Measurements from ENCODE around the gene NCEH1. TPM values are rescaled to one million over a fixed set of nuclear protein-coding genes. Genes with fewer than 3 reads are reported as not detected.

The NCEH1 gene
- total and polyA plus RNA-seq, 12 donors, result 8.7 to 66.4 (median 50.9) TPM

GRCh38 chr3:172612871-172613678 is 97.8 kb downstream of the NCEH1 start:
- TF ChIP-seq, protein P1, sequence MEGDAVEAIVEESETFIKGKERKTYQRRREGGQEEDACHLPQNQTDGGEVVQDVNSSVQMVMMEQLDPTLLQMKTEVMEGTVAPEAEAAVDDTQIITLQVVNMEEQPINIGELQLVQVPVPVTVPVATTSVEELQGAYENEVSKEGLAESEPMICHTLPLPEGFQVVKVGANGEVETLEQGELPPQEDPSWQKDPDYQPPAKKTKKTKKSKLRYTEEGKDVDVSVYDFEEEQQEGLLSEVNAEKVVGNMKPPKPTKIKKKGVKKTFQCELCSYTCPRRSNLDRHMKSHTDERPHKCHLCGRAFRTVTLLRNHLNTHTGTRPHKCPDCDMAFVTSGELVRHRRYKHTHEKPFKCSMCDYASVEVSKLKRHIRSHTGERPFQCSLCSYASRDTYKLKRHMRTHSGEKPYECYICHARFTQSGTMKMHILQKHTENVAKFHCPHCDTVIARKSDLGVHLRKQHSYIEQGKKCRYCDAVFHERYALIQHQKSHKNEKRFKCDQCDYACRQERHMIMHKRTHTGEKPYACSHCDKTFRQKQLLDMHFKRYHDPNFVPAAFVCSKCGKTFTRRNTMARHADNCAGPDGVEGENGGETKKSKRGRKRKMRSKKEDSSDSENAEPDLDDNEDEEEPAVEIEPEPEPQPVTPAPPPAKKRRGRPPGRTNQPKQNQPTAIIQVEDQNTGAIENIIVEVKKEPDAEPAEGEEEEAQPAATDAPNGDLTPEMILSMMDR (IDR thresholded peaks at IDR 0.05), result no peak
- no peak for ATAC-seq
- Histone ChIP-seq H3K27me3 (no peaks in the 10 kb centered on the region), H3K27ac (no peak overlapping the region), H3K36me3 (no peaks in the 10 kb centered on the region), H3K9me3 (peaks cover 0 to 16% (median 0%) of the 10 kb centered on the region in 11 donors), H3K4me1 (peaks cover 0 to 31% (median 6%) of the 10 kb centered on the region in 9 donors), H3K4me3 (no peak overlapping the region)
- 96 to 98% methylated on average over 6 of the region's 6 CpGs for WGBS, 2 donors
- DNase-seq, result no peak
- intact Hi-C loops (cut with DNase I), result no loop called here

DNA sequence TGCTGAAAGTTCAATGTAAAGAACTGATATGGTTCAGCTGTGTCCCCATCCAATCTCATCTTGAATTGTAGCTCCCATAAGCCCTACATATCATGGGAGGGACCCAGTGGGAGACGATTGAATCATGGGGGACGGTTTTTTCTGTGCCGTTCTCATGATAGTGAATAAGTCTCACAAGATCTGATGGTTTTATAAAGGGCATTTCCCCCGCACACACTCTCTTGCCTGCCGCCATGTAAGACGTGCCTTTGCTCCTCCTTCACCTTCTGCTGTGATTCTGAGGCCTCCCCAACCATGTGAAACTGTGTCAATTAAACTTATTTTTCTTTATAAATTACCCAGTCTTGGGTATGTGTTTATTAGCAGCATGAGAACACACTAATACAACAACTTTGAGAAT is 101.1 kb downstream of the NCEH1 start:
- no peak overlapping the region for H3K4me3 ChIP-seq
- H3K4me1 ChIP-seq, result peaks cover 0 to 26% (median 5%) of the 10 kb centered on the region in 9 donors
- H3K27me3 ChIP-seq, result no peaks in the 10 kb centered on the region
- TF ChIP-seq, protein P1 (IDR thresholded peaks at IDR 0.05), result no peak
- 94 to 98% methylated on average over 6 of the region's 6 CpGs for WGBS, 2 donors
- DNase-seq (no peak), ATAC-seq (no peak)
- intact Hi-C loops (cut with DNase I), result loop anchor here in 1 of 10 donors (5.0 kb wide), 1 partner anchor 122 kb away; no protein-coding TSS in a partner anchor
- no peaks in the 10 kb centered on the region for H3K36me3 ChIP-seq
- peaks cover 0 to 16% (median 0%) of the 10 kb centered on the region in 11 donors for H3K9me3 ChIP-seq
- H3K27ac ChIP-seq, result no peak overlapping the region

DNA sequence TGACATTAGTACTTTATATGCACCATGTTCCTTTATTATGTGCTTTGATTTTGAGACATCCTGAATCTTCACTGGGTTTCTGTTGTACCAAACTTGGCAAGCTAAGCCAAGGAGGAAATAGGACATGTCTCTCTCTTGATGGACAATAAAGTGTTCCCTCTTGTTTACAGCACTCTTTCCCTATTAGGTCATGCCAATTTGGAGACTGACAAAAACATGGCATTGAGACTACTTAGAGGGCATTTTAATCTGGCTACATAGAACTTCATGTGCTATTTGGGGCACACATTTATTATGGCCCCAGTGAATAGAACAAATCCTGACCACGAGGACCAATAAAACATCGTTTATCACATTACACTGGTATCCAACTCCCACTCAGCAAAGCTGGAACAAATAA is 102.3 kb downstream of the NCEH1 start:
- ATAC-seq (peak in 3 of 8 donors; percentile 34 to 77 (median 49)), DNase-seq (no peak)
- intact Hi-C loops (cut with DNase I), result loop anchor here in 1 of 10 donors (5.0 kb wide), 1 partner anchor 121 kb away; no protein-coding TSS in a partner anchor
- Histone ChIP-seq H3K4me1 (peaks cover 0 to 26% (median 5%) of the 10 kb centered on the region in 9 donors), H3K4me3 (no peak overlapping the region), H3K27me3 (no peaks in the 10 kb centered on the region), H3K36me3 (no peaks in the 10 kb centered on the region), H3K27ac (peak overlapping the region in 2 of 10 donors; percentile 46 to 79), H3K9me3 (peaks cover 0 to 9% (median 0%) of the 10 kb centered on the region in 11 donors)
- TF ChIP-seq, protein P1 (IDR thresholded peaks at IDR 0.05), result no peak
- WGBS, 2 donors, result 63 to 68% methylated on average over 2 of the region's 2 CpGs

GRCh38 chr3:172607305-172608121 is 103.4 kb downstream of the NCEH1 start:
- Histone ChIP-seq H3K4me1 (peaks cover 0 to 26% (median 5%) of the 10 kb centered on the region in 9 donors), H3K9me3 (peaks cover 0 to 9% (median 0%) of the 10 kb centered on the region in 11 donors), H3K36me3 (no peaks in the 10 kb centered on the region), H3K4me3 (no peak overlapping the region), H3K27me3 (no peaks in the 10 kb centered on the region), H3K27ac (peak overlapping the region in 7 of 10 donors; percentile 32 to 83 (median 53))
- DNase-seq, result peak in 1 of 2 donors; percentile 56
- 59 to 68% methylated on average over 2 of the region's 2 CpGs for WGBS, 2 donors
- TF ChIP-seq, protein P1 (IDR thresholded peaks at IDR 0.05), result no peak
- intact Hi-C loops (cut with DNase I), result loop anchor here in 1 of 10 donors (5.0 kb wide), 1 partner anchor 120 kb away; no protein-coding TSS in a partner anchor
- peak in 7 of 8 donors; percentile 24 to 75 (median 55) for ATAC-seq

All from heart right ventricle (tissue), 16 donors.